HG02884 (cell line): ENCODE results near the gene OPN3.
A peak's percentile ranks its signal among the peaks of the same experiment; 100 is the strongest.
"Not testable (repeated sequence)": the region's sequence is repeated elsewhere in the genome, so short reads cannot be mapped to it uniquely, and the experiment has no call there.

Experiments
- ATAC-seq: cut with Tn5 transposase; IDR thresholded peaks from one replicate; pipeline ENCODE4 v1.9.1; 2021; ENCODE audit warnings: mild to moderate bottlenecking, moderate library complexity; ENCODE audit not compliant: unreplicated experiment

The OPN3 gene

GRCh38 chr1:241640149-241640866 lies at the start of gene OPN3, which contains the start of gene CHML:
OPN3 (minus strand) TSS chr1:241640369; CDS start chr1:241640254, 115 bp downstream.
CHML (minus strand) TSS chr1:241640369; CDS start chr1:241635766, 4,603 bp downstream.
- ATAC-seq, result peak; percentile 76

GRCh38 chr1:241688940-241689368 lies 48.8 kb upstream of the OPN3 start:
- no peak for ATAC-seq

GRCh38 chr1:241684108-241684507 lies 43.9 kb upstream of the OPN3 start:
- no peak for ATAC-seq

- ATAC-seq, result no peak
Measured at GRCh38 chr1:241682921-241683320, 42.8 kb upstream of the OPN3 start.

GRCh38 chr1:241681861-241682448 lies 41.8 kb upstream of the OPN3 start:
- not testable (repeated sequence) for ATAC-seq

- ATAC-seq, result no peak
Measured at GRCh38 chr1:241679961-241680360, 39.8 kb upstream of the OPN3 start.

- no peak for ATAC-seq
Measured at GRCh38 chr1:241679404-241679803, 39.2 kb upstream of the OPN3 start.

- ATAC-seq, result no peak
Measured at GRCh38 chr1:241678536-241678935, 38.4 kb upstream of the OPN3 start.

- ATAC-seq, result peak; percentile 95
Measured at GRCh38 chr1:241677201-241677600, 37.0 kb upstream of the OPN3 start.

- no peak for ATAC-seq
Measured at GRCh38 chr1:241675983-241676382, 35.8 kb upstream of the OPN3 start.

GRCh38 chr1:241674805-241675384 lies 34.7 kb upstream of the OPN3 start:
- ATAC-seq, result no peak

GRCh38 chr1:241672301-241672700 lies 32.1 kb upstream of the OPN3 start:
- no peak for ATAC-seq

- no peak for ATAC-seq
Measured at GRCh38 chr1:241666419-241666818, 26.2 kb upstream of the OPN3 start.

- no peak for ATAC-seq
Measured at GRCh38 chr1:241660424-241660972, 20.3 kb upstream of the OPN3 start.

GRCh38 chr1:241659016-241659415 lies 18.8 kb upstream of the OPN3 start:
- ATAC-seq, result not testable (repeated sequence)

- ATAC-seq, result no peak
Measured at GRCh38 chr1:241658081-241658793, 18.1 kb upstream of the OPN3 start.

GRCh38 chr1:241654641-241655040 lies 14.5 kb upstream of the OPN3 start:
- no peak for ATAC-seq

- peak; percentile 61 for ATAC-seq
Measured at GRCh38 chr1:241654019-241654418, 13.8 kb upstream of the OPN3 start.

- ATAC-seq, result no peak
Measured at GRCh38 chr1:241652012-241652411, 11.8 kb upstream of the OPN3 start, which contains the start of gene WDR64. WDR64 (plus strand) TSS chr1:241652281; CDS start chr1:241652485, 204 bp downstream.

- ATAC-seq, result no peak
Measured at GRCh38 chr1:241648159-241648558, 8.0 kb upstream of the OPN3 start.

GRCh38 chr1:241647658-241648057 lies 7.5 kb upstream of the OPN3 start:
- no peak for ATAC-seq
